Activated CD4-positive, CD25-positive, alpha-beta regulatory T cell (primary cell): Measurements from ENCODE around the gene PFKL.

Source experiments
- DNase-seq, 4 experiments: peaks; one replicate each; lab custom pipeline; 2025; lab: John Stamatoyannopoulos, UW

The PFKL gene

GRCh38 chr21:44365251-44365966, 65.6 kb downstream of the PFKL start:
- no peak for DNase-seq

GRCh38 chr21:44365967-44366585, 66.2 kb downstream of the PFKL start:
- no peak for DNase-seq

GRCh38 chr21:44366586-44367211, 66.8 kb downstream of the PFKL start:
- no peak for DNase-seq

GRCh38 chr21:44368711-44369446, 69.0 kb downstream of the PFKL start:
- no peak for DNase-seq

GRCh38 chr21:44370027-44370735, 70.3 kb downstream of the PFKL start:
- no peak for DNase-seq

GRCh38 chr21:44370786-44371410, 71.0 kb downstream of the PFKL start:
- DNase-seq: no peak

- no peak for DNase-seq
Measured at GRCh38 chr21:44371596-44371995, 71.7 kb downstream of the PFKL start.

GRCh38 chr21:44372616-44373015, 72.8 kb downstream of the PFKL start:
- no peak for DNase-seq

- no peak for DNase-seq
Measured at GRCh38 chr21:44374601-44375280, 74.9 kb downstream of the PFKL start.

- no peak for DNase-seq
Measured at GRCh38 chr21:44375281-44375651, 75.4 kb downstream of the PFKL start.

GRCh38 chr21:44375761-44376241, 75.9 kb downstream of the PFKL start:
- DNase-seq: no peak

GRCh38 chr21:44376606-44377005, 76.8 kb downstream of the PFKL start:
- DNase-seq: no peak
